ENCODE measurements around the gene CROCC2. TPM values are rescaled to one million over a fixed set of nuclear protein-coding genes. Genes with fewer than 3 reads are reported as not detected.

CROCC2 gene
- total and polyA plus RNA-seq, 2 donors (not counting 1 experiment from before 2014, with no cell fraction given) = not detected

DNA sequence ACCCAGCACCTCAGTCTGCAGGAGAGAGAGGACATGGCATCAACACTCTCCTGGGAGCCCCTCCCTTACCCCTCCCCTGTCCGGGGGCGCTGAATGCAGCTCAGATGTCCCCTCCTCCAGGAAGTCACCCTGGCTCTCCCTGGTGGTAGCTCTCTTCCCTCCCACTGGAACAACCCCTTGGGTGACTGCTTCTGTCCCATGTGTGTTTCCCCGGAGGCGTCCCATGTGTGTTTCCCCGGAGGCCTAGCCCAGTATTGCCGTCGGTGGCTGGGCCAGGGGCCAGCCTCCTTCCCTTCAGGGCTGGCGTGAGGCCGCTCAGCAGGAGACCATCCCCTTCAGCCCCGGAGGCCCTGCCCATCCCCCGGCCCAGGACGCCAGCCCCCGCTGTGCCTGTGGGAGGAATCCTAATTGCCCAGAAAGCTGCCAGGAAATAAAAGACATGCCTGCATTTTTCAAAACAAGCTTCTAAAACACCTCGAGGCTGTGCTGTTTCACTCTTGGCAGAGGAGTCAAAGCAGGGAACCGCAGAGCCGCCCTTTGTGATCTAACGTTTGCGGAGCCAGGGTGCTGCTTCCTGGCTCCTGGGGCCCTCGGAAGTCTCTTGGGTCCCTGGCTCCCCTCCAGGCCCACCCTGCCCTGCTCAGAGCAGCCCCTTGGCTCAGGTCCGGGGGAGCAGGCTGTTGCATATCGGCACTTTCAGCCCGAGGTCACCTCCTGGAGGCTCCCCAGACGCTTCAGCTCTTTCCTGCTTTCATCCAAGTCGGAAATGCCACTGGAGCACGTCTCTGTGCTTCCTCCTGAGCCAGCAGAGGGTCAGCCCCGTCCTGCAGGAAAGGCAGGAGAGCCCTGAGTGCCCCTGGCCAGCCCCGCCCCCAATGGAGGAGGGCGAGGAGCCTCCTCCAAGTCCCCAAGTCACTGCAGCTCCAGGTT lies 103.7 kb downstream of the CROCC2 start:
- Histone ChIP-seq H3K79me2 (ENCODE audit: control insufficient read depth, insufficient read depth, low read length) (no peaks in the 10 kb centered on the region), H3K9ac (ENCODE audit: low read length) (peak overlapping the region; percentile 39), H3K4me1 (ENCODE audit: control insufficient read depth in 2 of 2, insufficient read depth in 2 of 2, low read length in 2 of 2) (peaks cover 10 to 11% of the 10 kb centered on the region in 2 donors), H3K9me3 (ENCODE audit: control extremely low read depth in 1 of 3, control insufficient read depth in 2 of 3, insufficient read depth in 1 of 3, low read length in 2 of 3) (peaks cover 0 to 17% (median 5%) of the 10 kb centered on the region in 3 donors), H3K27ac (ENCODE audit: low read length in 2 of 2) (no peak overlapping the region), H2AFZ (ENCODE audit: insufficient read depth, low read depth, low read length, poor library complexity, severe bottlenecking) (peak overlapping the region; percentile 62), H3K36me3 (replicated peaks in 1 of 2; ENCODE audit: control extremely low read depth in 1 of 2, control insufficient read depth in 1 of 2, extremely low read depth in 1 of 2, insufficient read depth in 2 of 2, low read length in 1 of 2) (no peaks in the 10 kb centered on the region), H3K27me3 (replicated peaks in 1 of 4; ENCODE audit: control extremely low read depth in 1 of 4, control insufficient read depth in 3 of 4, insufficient read depth in 4 of 4, low read length in 3 of 4) (peaks cover 0 to 22% (median 4%) of the 10 kb centered on the region in 4 experiments), H3K4me3 (ENCODE audit: control extremely low read depth in 1 of 5, extremely low read depth in 1 of 5, insufficient read depth in 1 of 5, low read depth in 2 of 5, low read length in 4 of 5) (peak overlapping the region in 3 of 5 experiments; percentile 2 to 39 (median 16)), H3K4me2 (replicated peaks; ENCODE audit: low read depth, low read length, poor library complexity, severe bottlenecking) (peak overlapping the region; percentile 70), H4K20me1 (ENCODE audit: control insufficient read depth, insufficient read depth, low read length, poor library complexity, severe bottlenecking) (no peaks in the 10 kb centered on the region)
- POLR2A ChIA-PET = no interaction called here
- intact Hi-C loops (cut with micrococcal nuclease) = no loop called here
- ATAC-seq (ENCODE audit: low read depth) (peak; percentile 51), DNase-seq (peak; percentile 43)
- Mint-ChIP-seq H3K4me3 (peak overlapping the region; percentile 40), H3K4me1 (peaks cover 11% of the 10 kb centered on the region), H3K9me3 (ENCODE audit: insufficient read depth) (peaks cover 9% of the 10 kb centered on the region), H3K27ac (no peak overlapping the region), H3K27me3 (peaks cover 11% of the 10 kb centered on the region)
- 9% methylated on average over 26 of the region's 28 CpGs for WGBS (ENCODE audit: insufficient coverage)
- TF ChIP-seq EZH2 (IDR thresholded peaks at IDR 0.05; ENCODE audit: borderline replicate concordance, insufficient read depth, low read depth, low read length, poor library complexity, severe bottlenecking) = no peak
- TF ChIP-seq, protein P1, sequence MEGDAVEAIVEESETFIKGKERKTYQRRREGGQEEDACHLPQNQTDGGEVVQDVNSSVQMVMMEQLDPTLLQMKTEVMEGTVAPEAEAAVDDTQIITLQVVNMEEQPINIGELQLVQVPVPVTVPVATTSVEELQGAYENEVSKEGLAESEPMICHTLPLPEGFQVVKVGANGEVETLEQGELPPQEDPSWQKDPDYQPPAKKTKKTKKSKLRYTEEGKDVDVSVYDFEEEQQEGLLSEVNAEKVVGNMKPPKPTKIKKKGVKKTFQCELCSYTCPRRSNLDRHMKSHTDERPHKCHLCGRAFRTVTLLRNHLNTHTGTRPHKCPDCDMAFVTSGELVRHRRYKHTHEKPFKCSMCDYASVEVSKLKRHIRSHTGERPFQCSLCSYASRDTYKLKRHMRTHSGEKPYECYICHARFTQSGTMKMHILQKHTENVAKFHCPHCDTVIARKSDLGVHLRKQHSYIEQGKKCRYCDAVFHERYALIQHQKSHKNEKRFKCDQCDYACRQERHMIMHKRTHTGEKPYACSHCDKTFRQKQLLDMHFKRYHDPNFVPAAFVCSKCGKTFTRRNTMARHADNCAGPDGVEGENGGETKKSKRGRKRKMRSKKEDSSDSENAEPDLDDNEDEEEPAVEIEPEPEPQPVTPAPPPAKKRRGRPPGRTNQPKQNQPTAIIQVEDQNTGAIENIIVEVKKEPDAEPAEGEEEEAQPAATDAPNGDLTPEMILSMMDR (IDR thresholded peaks at IDR 0.05) = no peak
- CTCF ChIA-PET = interaction anchor here (0.8 to 1.3 kb wide), 2 partner anchors 9 to 69 kb away, joined by 3 read pairs; no protein-coding TSS in a partner anchor

Measured in B cell (primary cell).